HG02973 (cell line): Measurements from ENCODE around the gene MYZAP.

Experiments
- ATAC-seq: cut with Tn5 transposase; IDR thresholded peaks from one replicate; pipeline ENCODE4 v1.9.1; 2021; ENCODE audit warnings: moderate library complexity; ENCODE audit not compliant: unreplicated experiment

MYZAP gene

DNA sequence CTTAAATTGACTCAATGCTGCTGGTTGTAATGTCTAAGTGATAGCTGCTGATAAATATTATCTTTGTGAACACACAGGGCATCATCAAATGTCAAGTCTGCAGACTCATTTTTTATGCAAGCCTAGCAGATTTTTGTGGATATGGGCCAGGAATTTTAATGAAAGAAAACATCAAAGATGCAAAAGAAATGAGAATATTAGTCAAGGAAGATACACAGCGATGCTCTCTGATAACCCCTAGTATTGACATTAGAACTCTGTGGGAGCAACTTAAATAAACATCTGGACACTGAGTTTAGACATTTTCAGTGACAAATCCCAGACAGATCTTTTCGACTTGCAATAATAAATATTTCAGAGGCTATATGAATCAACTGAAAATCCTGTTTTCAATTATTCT is 143.2 kb downstream of the MYZAP start:
- ATAC-seq, result no peak
